GM12878 (cell line): Measurements from ENCODE around the gene TBCE. TPM values are rescaled to one million over a fixed set of nuclear protein-coding genes. Genes with fewer than 3 reads are reported as not detected.

Experiments
- ATF2 ChIP-seq: IDR thresholded peaks from 2 replicates; pipeline ENCODE4 v1.6.1; 2012; ENCODE audit warnings: low read length, inconsistent platforms
- ETV6 ChIP-seq, 2 experiments: fragments of 450-650 bp in 1 of 2; IDR thresholded peaks in 1 of 2; conservative IDR thresholded peaks in 1 of 2; 2 replicates each; pipeline ENCODE4 v1.6.1; 2014; ENCODE audit warnings: antibody characterized with exemption in 1 of 2, borderline replicate concordance in 1 of 2, low read depth in 1 of 2, mild to moderate bottlenecking in 1 of 2, moderate library complexity in 1 of 2
- NRF1 ChIP-seq: conservative IDR thresholded peaks from 2 replicates; pipeline ENCODE4 v1.6.1; 2011; ENCODE audit warnings: mild to moderate bottlenecking, low read depth, low read length, improper control_type of control experiment
- POU2F2 ChIP-seq: IDR thresholded peaks from 3 replicates; pipeline ENCODE4 v1.6.1; 2011; ENCODE audit warnings: low read depth, mild to moderate bottlenecking, low read length, borderline replicate concordance
- RAD21 ChIP-seq: IDR thresholded peaks from 2 replicates; pipeline ENCODE4 v1.6.1; 2011; ENCODE audit warnings: mild to moderate bottlenecking, low read depth, low read length, moderate library complexity; ENCODE audit not compliant: insufficient read depth
- SMAD1 ChIP-seq: fragments of 450-650 bp; IDR thresholded peaks from 2 replicates; pipeline ENCODE4 v1.6.1; 2018; ENCODE audit warnings: mild to moderate bottlenecking, low read depth; ENCODE audit not compliant: partially characterized antibody
- TCF3 ChIP-seq: IDR thresholded peaks from 2 replicates; pipeline ENCODE4 v1.6.1; 2012; ENCODE audit warnings: low read depth, mild to moderate bottlenecking, low read length, borderline replicate concordance; ENCODE audit not compliant: insufficient read depth
- polyA plus RNA-seq, 11 experiments: library from polyadenylated mRNA; depleted of rRNA in 4 of 11; unstranded in 6 of 11; stranded (reverse) in 5 of 11; fragments of >200 nt; fragmentation: Nextera tagmentation in 4 of 11; fragmentation: Illumina TruSeq in 1 of 11; extraction: Ambion mirVana in 4 of 11; extraction: Trizol in 1 of 11; gene quantifications; 1 replicate in 1 of 11; 2 replicates in 10 of 11; pipeline versions ENCODE4 v1.2.1 to v1.2.3, GENCODE V29; 2011 to 2016; ENCODE audit warnings: inconsistent platforms in 2 of 11, missing spikeins in 2 of 11, low read depth in 1 of 11
- total RNA-seq, 4 experiments: library from RNA; depleted of rRNA in 3 of 4; stranded (reverse); fragments of >200 nt in 3 of 4; fragmentation: Illumina TruSeq in 1 of 4; extraction: Trizol in 1 of 4; gene quantifications; 2 replicates each; pipeline versions ENCODE4 v1.2.1 to v1.2.3, GENCODE V29; 2013 to 2021
- TF ChIP-seq, protein P1 (sequence below): IDR thresholded peaks from 2 replicates; pipeline ENCODE4 v1.6.1; 2012; ENCODE audit warnings: mild to moderate bottlenecking, low read depth, low read length
- TF ChIP-seq, protein P2 (sequence below): fragments of 150-350 bp; IDR thresholded peaks from 2 replicates; pipeline ENCODE4 v1.6.1; 2014; ENCODE audit warnings: mild to moderate bottlenecking, low read depth, low read length
- TF ChIP-seq, protein P3 (sequence below): fragments of 450-650 bp; IDR thresholded peaks from 2 replicates; pipeline ENCODE4 v1.6.1; 2018; ENCODE audit warnings: mild to moderate bottlenecking, low read depth, moderate library complexity; ENCODE audit not compliant: partially characterized antibody

TBCE gene
- total and polyA plus RNA-seq, 10 of the 15 experiments (the other 5 are each of a cell fraction or from before 2014, with no cell fraction given) = 22.7 to 48.7 (median 29.2) TPM

- TF ChIP-seq, protein P1, sequence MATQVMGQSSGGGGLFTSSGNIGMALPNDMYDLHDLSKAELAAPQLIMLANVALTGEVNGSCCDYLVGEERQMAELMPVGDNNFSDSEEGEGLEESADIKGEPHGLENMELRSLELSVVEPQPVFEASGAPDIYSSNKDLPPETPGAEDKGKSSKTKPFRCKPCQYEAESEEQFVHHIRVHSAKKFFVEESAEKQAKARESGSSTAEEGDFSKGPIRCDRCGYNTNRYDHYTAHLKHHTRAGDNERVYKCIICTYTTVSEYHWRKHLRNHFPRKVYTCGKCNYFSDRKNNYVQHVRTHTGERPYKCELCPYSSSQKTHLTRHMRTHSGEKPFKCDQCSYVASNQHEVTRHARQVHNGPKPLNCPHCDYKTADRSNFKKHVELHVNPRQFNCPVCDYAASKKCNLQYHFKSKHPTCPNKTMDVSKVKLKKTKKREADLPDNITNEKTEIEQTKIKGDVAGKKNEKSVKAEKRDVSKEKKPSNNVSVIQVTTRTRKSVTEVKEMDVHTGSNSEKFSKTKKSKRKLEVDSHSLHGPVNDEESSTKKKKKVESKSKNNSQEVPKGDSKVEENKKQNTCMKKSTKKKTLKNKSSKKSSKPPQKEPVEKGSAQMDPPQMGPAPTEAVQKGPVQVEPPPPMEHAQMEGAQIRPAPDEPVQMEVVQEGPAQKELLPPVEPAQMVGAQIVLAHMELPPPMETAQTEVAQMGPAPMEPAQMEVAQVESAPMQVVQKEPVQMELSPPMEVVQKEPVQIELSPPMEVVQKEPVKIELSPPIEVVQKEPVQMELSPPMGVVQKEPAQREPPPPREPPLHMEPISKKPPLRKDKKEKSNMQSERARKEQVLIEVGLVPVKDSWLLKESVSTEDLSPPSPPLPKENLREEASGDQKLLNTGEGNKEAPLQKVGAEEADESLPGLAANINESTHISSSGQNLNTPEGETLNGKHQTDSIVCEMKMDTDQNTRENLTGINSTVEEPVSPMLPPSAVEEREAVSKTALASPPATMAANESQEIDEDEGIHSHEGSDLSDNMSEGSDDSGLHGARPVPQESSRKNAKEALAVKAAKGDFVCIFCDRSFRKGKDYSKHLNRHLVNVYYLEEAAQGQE = no peak
- TF ChIP-seq POU2F2 = no peak
- TF ChIP-seq, protein P2, sequence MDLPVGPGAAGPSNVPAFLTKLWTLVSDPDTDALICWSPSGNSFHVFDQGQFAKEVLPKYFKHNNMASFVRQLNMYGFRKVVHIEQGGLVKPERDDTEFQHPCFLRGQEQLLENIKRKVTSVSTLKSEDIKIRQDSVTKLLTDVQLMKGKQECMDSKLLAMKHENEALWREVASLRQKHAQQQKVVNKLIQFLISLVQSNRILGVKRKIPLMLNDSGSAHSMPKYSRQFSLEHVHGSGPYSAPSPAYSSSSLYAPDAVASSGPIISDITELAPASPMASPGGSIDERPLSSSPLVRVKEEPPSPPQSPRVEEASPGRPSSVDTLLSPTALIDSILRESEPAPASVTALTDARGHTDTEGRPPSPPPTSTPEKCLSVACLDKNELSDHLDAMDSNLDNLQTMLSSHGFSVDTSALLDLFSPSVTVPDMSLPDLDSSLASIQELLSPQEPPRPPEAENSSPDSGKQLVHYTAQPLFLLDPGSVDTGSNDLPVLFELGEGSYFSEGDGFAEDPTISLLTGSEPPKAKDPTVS = no peak
- TF ChIP-seq, protein P3, sequence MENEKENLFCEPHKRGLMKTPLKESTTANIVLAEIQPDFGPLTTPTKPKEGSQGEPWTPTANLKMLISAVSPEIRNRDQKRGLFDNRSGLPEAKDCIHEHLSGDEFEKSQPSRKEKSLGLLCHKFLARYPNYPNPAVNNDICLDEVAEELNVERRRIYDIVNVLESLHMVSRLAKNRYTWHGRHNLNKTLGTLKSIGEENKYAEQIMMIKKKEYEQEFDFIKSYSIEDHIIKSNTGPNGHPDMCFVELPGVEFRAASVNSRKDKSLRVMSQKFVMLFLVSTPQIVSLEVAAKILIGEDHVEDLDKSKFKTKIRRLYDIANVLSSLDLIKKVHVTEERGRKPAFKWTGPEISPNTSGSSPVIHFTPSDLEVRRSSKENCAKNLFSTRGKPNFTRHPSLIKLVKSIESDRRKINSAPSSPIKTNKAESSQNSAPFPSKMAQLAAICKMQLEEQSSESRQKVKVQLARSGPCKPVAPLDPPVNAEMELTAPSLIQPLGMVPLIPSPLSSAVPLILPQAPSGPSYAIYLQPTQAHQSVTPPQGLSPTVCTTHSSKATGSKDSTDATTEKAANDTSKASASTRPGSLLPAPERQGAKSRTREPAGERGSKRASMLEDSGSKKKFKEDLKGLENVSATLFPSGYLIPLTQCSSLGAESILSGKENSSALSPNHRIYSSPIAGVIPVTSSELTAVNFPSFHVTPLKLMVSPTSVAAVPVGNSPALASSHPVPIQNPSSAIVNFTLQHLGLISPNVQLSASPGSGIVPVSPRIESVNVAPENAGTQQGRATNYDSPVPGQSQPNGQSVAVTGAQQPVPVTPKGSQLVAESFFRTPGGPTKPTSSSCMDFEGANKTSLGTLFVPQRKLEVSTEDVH = no peak
- no peak for TF ChIP-seq TCF3
- no peak for TF ChIP-seq ETV6 (conservative IDR thresholded peaks at IDR 0.05 in 1 of 2, IDR thresholded peaks at IDR 0.05 in 1 of 2; ENCODE audit: borderline replicate concordance in 1 of 2, low read depth in 1 of 2)
- TF ChIP-seq SMAD1 = no peak
- TF ChIP-seq ATF2 = no peak
- TF ChIP-seq RAD21 = peak; percentile 73
- TF ChIP-seq NRF1 = no peak
Observed at GRCh38 chr1:235415008-235415904, 48.0 kb downstream of the TBCE start (continued).
